WTC11 (cell line): ENCODE data around the gene GRAP2. TPM values are rescaled to one million over a fixed set of nuclear protein-coding genes. Genes with fewer than 3 reads are reported as not detected.

Experiments used
- ATAC-seq: fragments of 200-7000 bp; cut with Tn5 transposase; 2 replicates; pipeline ENCODE4 v1.10.0; 2021; ENCODE audit warnings: mild to moderate bottlenecking, moderate library complexity
- CTCF ChIA-PET: fragments of 300-600 bp; sonication (Branson Sonifier 250); formaldehyde crosslinking; loops from one replicate; lab custom pipeline; 2021; ENCODE audit warnings: antibody characterized with exemption; lab: Charles Lee
- POLR2A ChIA-PET: fragments of 350-600 bp; sonication (Branson Sonifier 250); formaldehyde crosslinking; loops from one replicate; lab custom pipeline; 2021; ENCODE audit warnings: antibody characterized with exemption; lab: Charles Lee
- DNase-seq: peaks from one replicate; pipeline ENCODE4 v3.0.0; 2021; ENCODE audit warnings: low spot score
- H3K27ac Mint-ChIP-seq: 2 replicates; pipeline ENCODE4 v1.8.0; 2021; ENCODE audit warnings: mixed read lengths
- H3K27me3 Mint-ChIP-seq: 2 replicates; pipeline ENCODE4 v1.8.0; 2021; ENCODE audit warnings: low read depth, mild to moderate bottlenecking, moderate library complexity, mixed read lengths
- H3K36me3 Mint-ChIP-seq: 2 replicates; pipeline ENCODE4 v1.8.0; 2021; ENCODE audit warnings: mixed read lengths
- H3K4me1 Mint-ChIP-seq: 2 replicates; pipeline ENCODE4 v1.8.0; 2022; ENCODE audit warnings: mixed read lengths
- H3K4me3 Mint-ChIP-seq: 2 replicates; pipeline ENCODE4 v1.8.0; 2021; ENCODE audit warnings: mild to moderate bottlenecking, moderate library complexity, mixed read lengths
- H3K9me3 Mint-ChIP-seq: 2 replicates; pipeline ENCODE4 v1.8.0; 2021; ENCODE audit warnings: mixed read lengths
- CREB1 ChIP-seq: sonication (generic); formaldehyde crosslinking; IDR thresholded peaks from 2 replicates; pipeline ENCODE4 v1.8.0; 2023; ENCODE audit warnings: mild to moderate bottlenecking, missing genetic modification reagents
- OVOL2 ChIP-seq: fragments of 250-450 bp; sonication (Bioruptor Pico); IDR thresholded peaks from 2 replicates; pipeline ENCODE4 v1.9.0; 2021; ENCODE audit warnings: mild to moderate bottlenecking, borderline replicate concordance
- ZNF416 ChIP-seq: fragments of 250-450 bp; sonication (Bioruptor Pico); IDR thresholded peaks from 2 replicates; pipeline ENCODE4 v1.9.0; 2021; ENCODE audit warnings: mild to moderate bottlenecking, inconsistent platforms
- total RNA-seq: library from RNA; stranded (reverse); gene quantifications from 3 replicates; pipeline ENCODE4 v1.2.3, GENCODE V29; 2021
- TF ChIP-seq, protein P1 (sequence below): sonication (generic); formaldehyde crosslinking; IDR thresholded peaks from 2 replicates; pipeline ENCODE4 v1.8.1; 2023; ENCODE audit warnings: mild to moderate bottlenecking, missing genetic modification reagents, moderate library complexity
- TF ChIP-seq, protein P2 (sequence below): fragments of 250-450 bp; sonication (Bioruptor Pico); IDR thresholded peaks from 2 replicates; pipeline ENCODE4 v1.9.0; 2021; ENCODE audit warnings: moderate library complexity, mild to moderate bottlenecking, inconsistent platforms, borderline replicate concordance
- TF ChIP-seq, protein P3 (sequence below): fragments of 250-450 bp; sonication (Bioruptor Pico); IDR thresholded peaks from 2 replicates; pipeline ENCODE4 v1.8.0; 2021; ENCODE audit warnings: mild to moderate bottlenecking
- TF ChIP-seq, protein P4 (sequence below): fragments of 250-450 bp; sonication (Bioruptor Pico); IDR thresholded peaks from 2 replicates; pipeline ENCODE4 v1.9.0; 2021; ENCODE audit warnings: mild to moderate bottlenecking, borderline replicate concordance
- TF ChIP-seq, protein P5 (sequence below): sonication (generic); formaldehyde crosslinking; conservative IDR thresholded peaks from 2 replicates; pipeline ENCODE4 v1.8.1; 2022; ENCODE audit warnings: mild to moderate bottlenecking, missing genetic modification reagents
- TF ChIP-seq, protein P6 (sequence below): sonication (generic); formaldehyde crosslinking; IDR thresholded peaks from 2 replicates; pipeline ENCODE4 v1.8.0; 2023; ENCODE audit warnings: mild to moderate bottlenecking, missing genetic modification reagents
- TF ChIP-seq, protein P7 (sequence below): sonication (generic); formaldehyde crosslinking; IDR thresholded peaks from 2 replicates; pipeline ENCODE4 v1.8.1; 2022; ENCODE audit warnings: low read depth, missing genetic modification reagents, borderline replicate concordance
- TF ChIP-seq, protein P8 (sequence below): sonication (generic); formaldehyde crosslinking; IDR thresholded peaks from 2 replicates; pipeline ENCODE4 v1.8.0; 2022; ENCODE audit warnings: missing genetic modification reagents
- TF ChIP-seq, protein P9 (sequence below): fragments of 250-450 bp; sonication (Bioruptor Pico); IDR thresholded peaks from 2 replicates; pipeline ENCODE4 v1.9.0; 2021; ENCODE audit warnings: mild to moderate bottlenecking
- TF ChIP-seq, protein P10 (sequence below): sonication (generic); formaldehyde crosslinking; conservative IDR thresholded peaks from 2 replicates; pipeline ENCODE4 v1.8.1; 2023; ENCODE audit warnings: mild to moderate bottlenecking, low read depth, missing genetic modification reagents, moderate library complexity

The GRAP2 gene
- total RNA-seq, 1 experiment from 2014 or later: 0.33 TPM

DNA sequence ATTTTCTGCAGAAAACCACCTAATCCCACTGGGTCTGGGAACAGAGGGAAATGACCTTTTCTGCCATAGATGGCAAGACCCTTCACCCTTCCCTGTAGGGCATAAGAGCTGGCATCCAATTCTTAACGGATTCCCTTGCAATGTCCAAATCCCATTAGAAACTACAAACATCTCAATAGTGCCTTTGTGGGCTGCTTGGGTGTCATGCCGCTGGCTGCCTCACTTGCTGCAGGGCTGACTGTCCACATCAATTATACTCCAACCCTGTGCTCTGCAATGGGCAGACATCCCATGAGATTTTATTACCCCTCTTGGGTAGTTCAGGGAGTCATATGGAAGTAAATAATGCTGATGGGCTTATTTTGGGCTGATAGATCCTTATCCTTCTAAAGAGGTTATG lies 7.3 kb downstream of the GRAP2 start (continued):
- TF ChIP-seq, protein P1, sequence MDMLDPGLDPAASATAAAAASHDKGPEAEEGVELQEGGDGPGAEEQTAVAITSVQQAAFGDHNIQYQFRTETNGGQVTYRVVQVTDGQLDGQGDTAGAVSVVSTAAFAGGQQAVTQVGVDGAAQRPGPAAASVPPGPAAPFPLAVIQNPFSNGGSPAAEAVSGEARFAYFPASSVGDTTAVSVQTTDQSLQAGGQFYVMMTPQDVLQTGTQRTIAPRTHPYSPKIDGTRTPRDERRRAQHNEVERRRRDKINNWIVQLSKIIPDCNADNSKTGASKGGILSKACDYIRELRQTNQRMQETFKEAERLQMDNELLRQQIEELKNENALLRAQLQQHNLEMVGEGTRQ (CRISPR knock-in tag): no peak
- TF ChIP-seq, protein P2, sequence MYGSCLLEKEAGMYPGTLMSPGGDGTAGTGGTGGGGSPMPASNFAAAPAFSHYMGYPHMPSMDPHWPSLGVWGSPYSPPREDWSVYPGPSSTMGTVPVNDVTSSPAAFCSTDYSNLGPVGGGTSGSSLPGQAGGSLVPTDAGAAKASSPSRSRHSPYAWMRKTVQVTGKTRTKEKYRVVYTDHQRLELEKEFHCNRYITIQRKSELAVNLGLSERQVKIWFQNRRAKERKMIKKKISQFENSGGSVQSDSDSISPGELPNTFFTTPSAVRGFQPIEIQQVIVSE (CRISPR knock-in tag): no peak
- TF ChIP-seq, protein P3, sequence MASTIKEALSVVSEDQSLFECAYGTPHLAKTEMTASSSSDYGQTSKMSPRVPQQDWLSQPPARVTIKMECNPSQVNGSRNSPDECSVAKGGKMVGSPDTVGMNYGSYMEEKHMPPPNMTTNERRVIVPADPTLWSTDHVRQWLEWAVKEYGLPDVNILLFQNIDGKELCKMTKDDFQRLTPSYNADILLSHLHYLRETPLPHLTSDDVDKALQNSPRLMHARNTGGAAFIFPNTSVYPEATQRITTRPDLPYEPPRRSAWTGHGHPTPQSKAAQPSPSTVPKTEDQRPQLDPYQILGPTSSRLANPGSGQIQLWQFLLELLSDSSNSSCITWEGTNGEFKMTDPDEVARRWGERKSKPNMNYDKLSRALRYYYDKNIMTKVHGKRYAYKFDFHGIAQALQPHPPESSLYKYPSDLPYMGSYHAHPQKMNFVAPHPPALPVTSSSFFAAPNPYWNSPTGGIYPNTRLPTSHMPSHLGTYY (CRISPR knock-in tag): no peak
- TF ChIP-seq ZNF416: no peak
- TF ChIP-seq, protein P4, sequence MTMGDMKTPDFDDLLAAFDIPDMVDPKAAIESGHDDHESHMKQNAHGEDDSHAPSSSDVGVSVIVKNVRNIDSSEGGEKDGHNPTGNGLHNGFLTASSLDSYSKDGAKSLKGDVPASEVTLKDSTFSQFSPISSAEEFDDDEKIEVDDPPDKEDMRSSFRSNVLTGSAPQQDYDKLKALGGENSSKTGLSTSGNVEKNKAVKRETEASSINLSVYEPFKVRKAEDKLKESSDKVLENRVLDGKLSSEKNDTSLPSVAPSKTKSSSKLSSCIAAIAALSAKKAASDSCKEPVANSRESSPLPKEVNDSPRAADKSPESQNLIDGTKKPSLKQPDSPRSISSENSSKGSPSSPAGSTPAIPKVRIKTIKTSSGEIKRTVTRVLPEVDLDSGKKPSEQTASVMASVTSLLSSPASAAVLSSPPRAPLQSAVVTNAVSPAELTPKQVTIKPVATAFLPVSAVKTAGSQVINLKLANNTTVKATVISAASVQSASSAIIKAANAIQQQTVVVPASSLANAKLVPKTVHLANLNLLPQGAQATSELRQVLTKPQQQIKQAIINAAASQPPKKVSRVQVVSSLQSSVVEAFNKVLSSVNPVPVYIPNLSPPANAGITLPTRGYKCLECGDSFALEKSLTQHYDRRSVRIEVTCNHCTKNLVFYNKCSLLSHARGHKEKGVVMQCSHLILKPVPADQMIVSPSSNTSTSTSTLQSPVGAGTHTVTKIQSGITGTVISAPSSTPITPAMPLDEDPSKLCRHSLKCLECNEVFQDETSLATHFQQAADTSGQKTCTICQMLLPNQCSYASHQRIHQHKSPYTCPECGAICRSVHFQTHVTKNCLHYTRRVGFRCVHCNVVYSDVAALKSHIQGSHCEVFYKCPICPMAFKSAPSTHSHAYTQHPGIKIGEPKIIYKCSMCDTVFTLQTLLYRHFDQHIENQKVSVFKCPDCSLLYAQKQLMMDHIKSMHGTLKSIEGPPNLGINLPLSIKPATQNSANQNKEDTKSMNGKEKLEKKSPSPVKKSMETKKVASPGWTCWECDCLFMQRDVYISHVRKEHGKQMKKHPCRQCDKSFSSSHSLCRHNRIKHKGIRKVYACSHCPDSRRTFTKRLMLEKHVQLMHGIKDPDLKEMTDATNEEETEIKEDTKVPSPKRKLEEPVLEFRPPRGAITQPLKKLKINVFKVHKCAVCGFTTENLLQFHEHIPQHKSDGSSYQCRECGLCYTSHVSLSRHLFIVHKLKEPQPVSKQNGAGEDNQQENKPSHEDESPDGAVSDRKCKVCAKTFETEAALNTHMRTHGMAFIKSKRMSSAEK (CRISPR knock-in tag): no peak
- no peak for TF ChIP-seq CREB1
- TF ChIP-seq, all 79 proteins: peak for 0

DNA sequence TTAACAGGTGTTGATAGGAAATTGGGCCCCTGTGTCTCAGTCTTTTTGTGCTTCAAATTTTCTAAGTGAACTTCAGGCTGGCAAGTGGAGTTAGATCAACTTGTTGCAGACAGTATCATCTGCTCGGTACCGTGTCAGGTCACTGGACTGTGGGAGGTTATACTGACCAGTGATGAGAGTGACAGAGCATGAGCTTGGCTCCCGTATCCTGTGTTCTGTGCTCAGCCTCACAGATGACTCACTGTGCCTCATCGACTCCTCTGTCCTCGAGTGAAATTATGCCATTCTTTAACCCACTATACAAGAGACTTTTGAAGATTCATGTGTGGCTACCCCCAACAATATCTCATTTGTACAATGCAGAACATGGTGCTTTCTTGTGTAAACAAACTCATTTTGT lies 7.9 kb downstream of the GRAP2 start:
- POLR2A ChIA-PET: no interaction called here
- Mint-ChIP-seq H3K27me3 (no peaks in the 10 kb centered on the region; the same call in none of the 2 replicates), H3K4me1 (peaks cover 15% of the 10 kb centered on the region), H3K36me3 (no peaks in the 10 kb centered on the region), H3K9me3 (no peaks in the 10 kb centered on the region), H3K4me3 (no peak overlapping the region), H3K27ac (no peak overlapping the region)
- ATAC-seq (no peak), DNase-seq (no peak)
- CTCF ChIA-PET: interaction anchor here (1.0 to 1.6 kb wide), 2 partner anchors 18 to 24 kb away, joined by 3 to 5 read pairs; no protein-coding TSS in a partner anchor
- TF ChIP-seq, protein P5, sequence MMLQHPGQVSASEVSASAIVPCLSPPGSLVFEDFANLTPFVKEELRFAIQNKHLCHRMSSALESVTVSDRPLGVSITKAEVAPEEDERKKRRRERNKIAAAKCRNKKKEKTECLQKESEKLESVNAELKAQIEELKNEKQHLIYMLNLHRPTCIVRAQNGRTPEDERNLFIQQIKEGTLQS (CRISPR knock-in tag): no peak
- TF ChIP-seq, protein P6, sequence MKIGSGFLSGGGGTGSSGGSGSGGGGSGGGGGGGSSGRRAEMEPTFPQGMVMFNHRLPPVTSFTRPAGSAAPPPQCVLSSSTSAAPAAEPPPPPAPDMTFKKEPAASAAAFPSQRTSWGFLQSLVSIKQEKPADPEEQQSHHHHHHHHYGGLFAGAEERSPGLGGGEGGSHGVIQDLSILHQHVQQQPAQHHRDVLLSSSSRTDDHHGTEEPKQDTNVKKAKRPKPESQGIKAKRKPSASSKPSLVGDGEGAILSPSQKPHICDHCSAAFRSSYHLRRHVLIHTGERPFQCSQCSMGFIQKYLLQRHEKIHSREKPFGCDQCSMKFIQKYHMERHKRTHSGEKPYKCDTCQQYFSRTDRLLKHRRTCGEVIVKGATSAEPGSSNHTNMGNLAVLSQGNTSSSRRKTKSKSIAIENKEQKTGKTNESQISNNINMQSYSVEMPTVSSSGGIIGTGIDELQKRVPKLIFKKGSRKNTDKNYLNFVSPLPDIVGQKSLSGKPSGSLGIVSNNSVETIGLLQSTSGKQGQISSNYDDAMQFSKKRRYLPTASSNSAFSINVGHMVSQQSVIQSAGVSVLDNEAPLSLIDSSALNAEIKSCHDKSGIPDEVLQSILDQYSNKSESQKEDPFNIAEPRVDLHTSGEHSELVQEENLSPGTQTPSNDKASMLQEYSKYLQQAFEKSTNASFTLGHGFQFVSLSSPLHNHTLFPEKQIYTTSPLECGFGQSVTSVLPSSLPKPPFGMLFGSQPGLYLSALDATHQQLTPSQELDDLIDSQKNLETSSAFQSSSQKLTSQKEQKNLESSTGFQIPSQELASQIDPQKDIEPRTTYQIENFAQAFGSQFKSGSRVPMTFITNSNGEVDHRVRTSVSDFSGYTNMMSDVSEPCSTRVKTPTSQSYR (CRISPR knock-in tag): no peak
- TF ChIP-seq, protein P7, sequence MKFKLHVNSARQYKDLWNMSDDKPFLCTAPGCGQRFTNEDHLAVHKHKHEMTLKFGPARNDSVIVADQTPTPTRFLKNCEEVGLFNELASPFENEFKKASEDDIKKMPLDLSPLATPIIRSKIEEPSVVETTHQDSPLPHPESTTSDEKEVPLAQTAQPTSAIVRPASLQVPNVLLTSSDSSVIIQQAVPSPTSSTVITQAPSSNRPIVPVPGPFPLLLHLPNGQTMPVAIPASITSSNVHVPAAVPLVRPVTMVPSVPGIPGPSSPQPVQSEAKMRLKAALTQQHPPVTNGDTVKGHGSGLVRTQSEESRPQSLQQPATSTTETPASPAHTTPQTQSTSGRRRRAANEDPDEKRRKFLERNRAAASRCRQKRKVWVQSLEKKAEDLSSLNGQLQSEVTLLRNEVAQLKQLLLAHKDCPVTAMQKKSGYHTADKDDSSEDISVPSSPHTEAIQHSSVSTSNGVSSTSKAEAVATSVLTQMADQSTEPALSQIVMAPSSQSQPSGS (CRISPR knock-in tag): no peak
- TF ChIP-seq, protein P8, sequence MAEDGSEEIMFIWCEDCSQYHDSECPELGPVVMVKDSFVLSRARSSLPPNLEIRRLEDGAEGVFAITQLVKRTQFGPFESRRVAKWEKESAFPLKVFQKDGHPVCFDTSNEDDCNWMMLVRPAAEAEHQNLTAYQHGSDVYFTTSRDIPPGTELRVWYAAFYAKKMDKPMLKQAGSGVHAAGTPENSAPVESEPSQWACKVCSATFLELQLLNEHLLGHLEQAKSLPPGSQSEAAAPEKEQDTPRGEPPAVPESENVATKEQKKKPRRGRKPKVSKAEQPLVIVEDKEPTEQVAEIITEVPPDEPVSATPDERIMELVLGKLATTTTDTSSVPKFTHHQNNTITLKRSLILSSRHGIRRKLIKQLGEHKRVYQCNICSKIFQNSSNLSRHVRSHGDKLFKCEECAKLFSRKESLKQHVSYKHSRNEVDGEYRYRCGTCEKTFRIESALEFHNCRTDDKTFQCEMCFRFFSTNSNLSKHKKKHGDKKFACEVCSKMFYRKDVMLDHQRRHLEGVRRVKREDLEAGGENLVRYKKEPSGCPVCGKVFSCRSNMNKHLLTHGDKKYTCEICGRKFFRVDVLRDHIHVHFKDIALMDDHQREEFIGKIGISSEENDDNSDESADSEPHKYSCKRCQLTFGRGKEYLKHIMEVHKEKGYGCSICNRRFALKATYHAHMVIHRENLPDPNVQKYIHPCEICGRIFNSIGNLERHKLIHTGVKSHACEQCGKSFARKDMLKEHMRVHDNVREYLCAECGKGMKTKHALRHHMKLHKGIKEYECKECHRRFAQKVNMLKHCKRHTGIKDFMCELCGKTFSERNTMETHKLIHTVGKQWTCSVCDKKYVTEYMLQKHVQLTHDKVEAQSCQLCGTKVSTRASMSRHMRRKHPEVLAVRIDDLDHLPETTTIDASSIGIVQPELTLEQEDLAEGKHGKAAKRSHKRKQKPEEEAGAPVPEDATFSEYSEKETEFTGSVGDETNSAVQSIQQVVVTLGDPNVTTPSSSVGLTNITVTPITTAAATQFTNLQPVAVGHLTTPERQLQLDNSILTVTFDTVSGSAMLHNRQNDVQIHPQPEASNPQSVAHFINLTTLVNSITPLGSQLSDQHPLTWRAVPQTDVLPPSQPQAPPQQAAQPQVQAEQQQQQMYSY (CRISPR knock-in tag): no peak
- TF ChIP-seq, protein P9, sequence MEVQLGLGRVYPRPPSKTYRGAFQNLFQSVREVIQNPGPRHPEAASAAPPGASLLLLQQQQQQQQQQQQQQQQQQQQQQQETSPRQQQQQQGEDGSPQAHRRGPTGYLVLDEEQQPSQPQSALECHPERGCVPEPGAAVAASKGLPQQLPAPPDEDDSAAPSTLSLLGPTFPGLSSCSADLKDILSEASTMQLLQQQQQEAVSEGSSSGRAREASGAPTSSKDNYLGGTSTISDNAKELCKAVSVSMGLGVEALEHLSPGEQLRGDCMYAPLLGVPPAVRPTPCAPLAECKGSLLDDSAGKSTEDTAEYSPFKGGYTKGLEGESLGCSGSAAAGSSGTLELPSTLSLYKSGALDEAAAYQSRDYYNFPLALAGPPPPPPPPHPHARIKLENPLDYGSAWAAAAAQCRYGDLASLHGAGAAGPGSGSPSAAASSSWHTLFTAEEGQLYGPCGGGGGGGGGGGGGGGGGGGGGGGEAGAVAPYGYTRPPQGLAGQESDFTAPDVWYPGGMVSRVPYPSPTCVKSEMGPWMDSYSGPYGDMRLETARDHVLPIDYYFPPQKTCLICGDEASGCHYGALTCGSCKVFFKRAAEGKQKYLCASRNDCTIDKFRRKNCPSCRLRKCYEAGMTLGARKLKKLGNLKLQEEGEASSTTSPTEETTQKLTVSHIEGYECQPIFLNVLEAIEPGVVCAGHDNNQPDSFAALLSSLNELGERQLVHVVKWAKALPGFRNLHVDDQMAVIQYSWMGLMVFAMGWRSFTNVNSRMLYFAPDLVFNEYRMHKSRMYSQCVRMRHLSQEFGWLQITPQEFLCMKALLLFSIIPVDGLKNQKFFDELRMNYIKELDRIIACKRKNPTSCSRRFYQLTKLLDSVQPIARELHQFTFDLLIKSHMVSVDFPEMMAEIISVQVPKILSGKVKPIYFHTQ (CRISPR knock-in tag): no peak
- TF ChIP-seq, protein P10, sequence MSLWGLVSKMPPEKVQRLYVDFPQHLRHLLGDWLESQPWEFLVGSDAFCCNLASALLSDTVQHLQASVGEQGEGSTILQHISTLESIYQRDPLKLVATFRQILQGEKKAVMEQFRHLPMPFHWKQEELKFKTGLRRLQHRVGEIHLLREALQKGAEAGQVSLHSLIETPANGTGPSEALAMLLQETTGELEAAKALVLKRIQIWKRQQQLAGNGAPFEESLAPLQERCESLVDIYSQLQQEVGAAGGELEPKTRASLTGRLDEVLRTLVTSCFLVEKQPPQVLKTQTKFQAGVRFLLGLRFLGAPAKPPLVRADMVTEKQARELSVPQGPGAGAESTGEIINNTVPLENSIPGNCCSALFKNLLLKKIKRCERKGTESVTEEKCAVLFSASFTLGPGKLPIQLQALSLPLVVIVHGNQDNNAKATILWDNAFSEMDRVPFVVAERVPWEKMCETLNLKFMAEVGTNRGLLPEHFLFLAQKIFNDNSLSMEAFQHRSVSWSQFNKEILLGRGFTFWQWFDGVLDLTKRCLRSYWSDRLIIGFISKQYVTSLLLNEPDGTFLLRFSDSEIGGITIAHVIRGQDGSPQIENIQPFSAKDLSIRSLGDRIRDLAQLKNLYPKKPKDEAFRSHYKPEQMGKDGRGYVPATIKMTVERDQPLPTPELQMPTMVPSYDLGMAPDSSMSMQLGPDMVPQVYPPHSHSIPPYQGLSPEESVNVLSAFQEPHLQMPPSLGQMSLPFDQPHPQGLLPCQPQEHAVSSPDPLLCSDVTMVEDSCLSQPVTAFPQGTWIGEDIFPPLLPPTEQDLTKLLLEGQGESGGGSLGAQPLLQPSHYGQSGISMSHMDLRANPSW (CRISPR knock-in tag): no peak
- TF ChIP-seq OVOL2: no peak
